AG10803 (cell line): ENCODE data around the gene UBE2J1.
"Not testable (repeated sequence)": the region's sequence is repeated elsewhere in the genome, so short reads cannot be mapped to it uniquely, and the experiment has no call there.

Source experiments
- DNase-seq: peaks from one replicate; pipeline ENCODE4 v3.0.0; 2010; ENCODE audit warnings: low read depth
- H3K4me3 ChIP-seq: 2 replicates; pipeline ENCODE4 v1.5.1; 2011; ENCODE audit warnings: mild to moderate bottlenecking, low read length, control low read depth
- CTCF ChIP-seq: conservative IDR thresholded peaks from 2 replicates; pipeline ENCODE4 v1.5.1; 2011; ENCODE audit warnings: mild to moderate bottlenecking, low read length, control low read depth, inconsistent platforms

Gene UBE2J1

GRCh38 chr6:89301586-89302194 is 50.8 kb downstream of the UBE2J1 start:
- TF ChIP-seq CTCF, result no peak
- no peak for DNase-seq
- H3K4me3 ChIP-seq, result no peak overlapping the region

GRCh38 chr6:89299466-89299850 is 53.1 kb downstream of the UBE2J1 start:
- H3K4me3 ChIP-seq, result no peak overlapping the region
- DNase-seq, result no peak
- no peak for TF ChIP-seq CTCF

- H3K4me3 ChIP-seq, result no peak overlapping the region
- peak; percentile 22 for DNase-seq
- no peak for TF ChIP-seq CTCF
Observed at GRCh38 chr6:89298680-89299465, 53.6 kb downstream of the UBE2J1 start.

GRCh38 chr6:89297695-89298351 is 54.7 kb downstream of the UBE2J1 start:
- TF ChIP-seq CTCF, result no peak
- DNase-seq, result peak; percentile 84
- H3K4me3 ChIP-seq, result no peak overlapping the region

GRCh38 chr6:89295981-89296380 is 56.5 kb downstream of the UBE2J1 start:
- no peak overlapping the region for H3K4me3 ChIP-seq
- no peak for TF ChIP-seq CTCF
- no peak for DNase-seq

- H3K4me3 ChIP-seq, DNase-seq: not testable (repeated sequence)
Observed at GRCh38 chr6:89295116-89295515, 57.4 kb downstream of the UBE2J1 start.

GRCh38 chr6:89291256-89291819 is 61.2 kb downstream of the UBE2J1 start:
- H3K4me3 ChIP-seq, result no peak overlapping the region
- no peak for DNase-seq
- TF ChIP-seq CTCF, result no peak
